ENCODE measurements around the gene CHPT1.
"Not testable (repeated sequence)": the region's sequence is repeated elsewhere in the genome, so short reads cannot be mapped to it uniquely, and the experiment has no call there.

CHPT1 gene

DNA sequence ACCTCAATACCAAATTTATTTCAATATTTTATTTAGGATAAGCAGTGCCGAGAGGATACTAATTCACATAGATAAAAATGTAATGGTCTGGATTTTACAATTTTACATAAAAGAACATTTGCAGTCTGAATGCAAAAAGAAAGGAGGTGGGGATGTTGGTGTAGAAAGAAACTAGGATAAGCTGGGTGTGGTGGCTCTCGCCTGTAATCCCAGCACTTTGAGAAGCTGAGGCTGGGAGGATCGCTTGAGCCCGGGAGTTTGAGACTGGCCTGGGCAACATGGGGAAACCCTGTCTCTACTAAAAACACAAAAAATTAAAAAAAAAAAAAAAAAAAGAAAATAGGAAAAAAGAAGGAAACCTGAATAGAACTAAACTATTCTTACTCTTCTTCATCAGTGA, 25.0 kb downstream of the CHPT1 start:
- no peak for DNase-seq (ENCODE audit: low spot score)

DNA sequence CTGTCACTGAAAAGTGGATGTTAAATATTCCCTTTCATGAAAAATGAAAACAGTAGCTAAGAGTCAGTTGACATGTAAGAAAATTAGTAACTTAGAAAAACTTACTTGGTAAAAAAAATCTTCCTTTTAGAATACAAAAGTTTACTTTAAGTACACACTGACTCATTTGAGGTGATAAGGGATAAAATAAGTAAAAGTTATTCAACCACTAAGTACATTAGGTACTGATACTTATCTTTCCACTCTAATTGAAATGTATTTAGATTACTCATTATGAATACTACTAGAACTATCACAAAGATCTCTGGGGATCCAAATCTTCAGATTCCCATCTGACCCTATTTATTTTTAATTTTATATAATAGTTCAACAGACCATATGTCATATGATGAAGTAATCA, 29.7 kb downstream of the CHPT1 start:
- no peak for DNase-seq (ENCODE audit: low spot score)

DNA sequence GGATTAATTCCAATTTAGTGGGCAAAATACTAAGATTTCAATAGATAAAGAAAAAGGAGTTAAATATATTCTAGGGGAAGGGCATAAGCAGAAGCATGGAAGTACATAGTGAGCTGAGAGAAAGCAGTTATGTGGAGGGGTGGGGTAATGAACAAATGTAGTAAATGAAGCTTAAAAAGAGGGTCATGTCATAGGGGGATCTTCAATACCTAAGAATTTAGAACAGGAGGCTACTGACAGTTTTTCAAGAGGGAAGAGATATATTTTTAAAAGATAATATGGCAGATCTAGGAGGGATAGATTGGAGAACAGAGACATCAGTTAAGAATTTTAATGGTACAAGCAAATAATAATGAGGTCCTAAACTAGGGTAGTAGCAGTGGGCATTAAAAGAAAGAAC, 32.4 kb downstream of the CHPT1 start:
- DNase-seq (ENCODE audit: low spot score), result no peak

DNA sequence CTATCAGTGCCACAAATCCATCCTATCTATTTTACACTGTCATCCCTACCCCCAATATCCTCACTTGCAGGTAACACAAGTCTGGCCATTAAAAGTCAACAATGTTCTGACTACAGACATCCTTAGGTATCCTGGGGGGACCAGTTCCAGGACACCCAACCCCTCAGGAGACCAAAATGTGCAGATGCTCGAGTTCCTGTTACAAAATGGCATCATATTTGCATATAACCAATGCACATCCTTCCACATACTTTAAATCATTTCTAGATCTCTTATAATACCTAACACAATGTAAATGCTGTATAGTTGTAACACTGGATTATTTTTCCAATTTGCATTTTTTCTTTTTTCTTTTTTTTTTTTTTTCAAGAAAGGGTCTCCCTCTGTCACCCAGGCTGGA, 34.9 kb downstream of the CHPT1 start:
- no peak for DNase-seq (ENCODE audit: low spot score)

DNA sequence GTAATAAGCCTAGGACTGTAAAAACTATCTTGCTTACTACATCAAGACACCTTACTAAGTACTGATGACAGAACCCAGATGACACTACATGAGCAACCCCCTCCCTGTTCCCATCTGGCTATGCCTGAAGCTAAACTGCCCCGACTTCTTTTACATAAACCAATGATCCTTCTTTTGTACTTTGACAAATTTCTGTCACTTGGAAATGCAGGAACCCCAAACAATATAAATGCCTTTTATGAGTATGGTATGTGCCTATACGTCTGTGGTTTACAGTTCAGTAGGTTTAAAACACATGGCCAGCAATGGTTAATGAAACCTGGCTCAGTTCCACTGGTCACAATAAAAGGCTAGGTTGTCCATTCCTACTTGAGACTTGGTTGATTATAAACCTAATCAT, 35.7 kb downstream of the CHPT1 start:
- DNase-seq (ENCODE audit: low spot score), result no peak

DNA sequence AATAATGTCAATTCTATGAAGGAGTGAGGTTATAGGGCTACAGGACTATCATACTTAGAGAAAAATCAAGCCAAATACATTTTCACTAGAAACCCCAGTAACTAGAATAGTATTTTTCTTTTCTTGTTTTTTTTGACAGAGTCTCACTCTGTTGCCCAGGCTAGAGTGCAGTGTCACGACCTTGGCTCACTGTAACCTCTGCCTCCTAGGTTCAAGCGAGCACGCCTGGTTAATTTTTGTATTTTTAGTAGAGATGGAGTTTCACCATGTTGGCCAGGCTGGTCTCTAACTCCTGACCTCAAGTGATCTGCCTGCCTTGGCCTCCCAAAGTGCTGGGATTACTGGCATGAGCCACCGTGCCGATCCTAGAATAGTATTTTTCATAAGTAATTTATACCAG, 37.0 kb downstream of the CHPT1 start:
- not testable (repeated sequence) for DNase-seq (ENCODE audit: low spot score)

DNA sequence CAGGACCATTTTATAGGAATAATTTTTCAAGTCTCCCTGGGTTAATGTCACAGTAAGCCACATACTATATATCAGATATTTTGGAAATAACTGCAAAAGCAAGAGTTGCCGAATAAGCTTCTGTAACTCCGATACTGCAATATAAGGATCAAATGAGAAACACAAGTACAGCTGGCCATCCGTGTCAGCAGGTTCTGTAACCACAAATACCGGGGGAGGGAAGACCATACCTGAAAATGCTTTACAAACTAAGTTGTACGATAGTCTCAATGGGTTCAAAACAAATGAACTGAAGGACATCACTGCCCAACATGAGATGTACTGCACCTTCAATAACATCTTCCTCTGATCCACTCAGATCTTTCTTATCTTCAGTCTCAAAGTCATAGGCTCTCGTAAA, 40.0 kb downstream of the CHPT1 start:
- no peak for DNase-seq (ENCODE audit: low spot score)

DNA sequence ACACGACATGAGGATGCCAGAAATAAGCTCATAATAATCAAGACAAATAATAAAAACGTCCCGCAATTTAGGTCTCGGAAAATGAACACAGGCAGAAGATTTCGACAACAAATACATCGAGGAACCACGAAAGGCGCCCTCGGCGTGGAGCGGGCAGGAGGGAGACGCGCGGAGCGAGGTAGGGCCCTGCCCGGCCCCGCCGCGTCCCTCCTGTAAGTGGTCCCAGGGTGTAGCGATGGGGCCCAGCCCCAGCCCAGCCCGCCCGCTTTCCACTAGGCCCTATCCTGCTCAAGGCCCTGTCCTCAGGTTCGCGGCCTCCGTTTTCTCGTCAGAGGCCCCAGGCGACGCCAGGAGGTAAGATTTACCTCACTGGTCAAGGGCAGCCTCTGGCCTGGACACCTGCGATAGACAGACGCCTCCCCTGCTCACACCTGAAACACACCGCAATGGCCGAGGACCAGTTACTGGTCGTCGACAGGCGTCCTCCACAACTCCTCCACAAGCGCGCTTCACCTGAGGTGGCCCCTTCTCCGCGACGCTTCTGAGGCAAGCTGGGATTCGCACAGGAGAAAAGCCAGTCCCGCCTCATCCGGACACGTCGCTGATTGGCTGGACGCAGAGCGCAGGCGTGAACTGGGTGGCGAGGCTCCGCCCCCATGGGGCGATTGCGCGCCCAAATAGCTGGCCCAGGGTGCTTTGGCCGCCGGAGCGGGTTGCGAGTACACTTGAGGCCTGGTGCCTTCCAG, 41.7 kb downstream of the CHPT1 start, which contains the start of gene SYCP3:
TSS of gene SYCP3 (minus strand) at position 543 of the 746 bp plus-strand sequence. CDS start 1,527 bp downstream, outside the sequence.
- DNase-seq (ENCODE audit: low spot score), result no peak

DNA sequence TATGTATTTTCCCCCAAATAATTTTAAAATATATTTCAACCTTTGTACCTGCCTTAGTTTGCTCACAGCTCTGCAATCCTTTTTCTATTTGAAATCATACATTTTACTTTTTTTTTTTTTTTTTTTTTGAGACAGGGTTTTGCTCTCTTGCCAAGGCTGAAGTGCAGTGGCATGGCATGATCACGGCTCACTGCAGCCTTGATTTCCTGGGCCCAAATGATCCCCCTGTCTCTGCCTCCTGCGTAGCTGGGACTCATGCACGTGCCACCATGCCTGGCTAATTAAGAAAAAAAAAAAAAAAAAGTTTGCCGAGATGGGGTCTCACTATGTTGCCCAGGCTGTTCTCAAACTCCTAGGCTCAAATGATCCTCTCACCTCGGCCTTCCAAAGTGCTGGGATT, 43.1 kb downstream of the CHPT1 start:
- no peak for DNase-seq (ENCODE audit: low spot score)

DNA sequence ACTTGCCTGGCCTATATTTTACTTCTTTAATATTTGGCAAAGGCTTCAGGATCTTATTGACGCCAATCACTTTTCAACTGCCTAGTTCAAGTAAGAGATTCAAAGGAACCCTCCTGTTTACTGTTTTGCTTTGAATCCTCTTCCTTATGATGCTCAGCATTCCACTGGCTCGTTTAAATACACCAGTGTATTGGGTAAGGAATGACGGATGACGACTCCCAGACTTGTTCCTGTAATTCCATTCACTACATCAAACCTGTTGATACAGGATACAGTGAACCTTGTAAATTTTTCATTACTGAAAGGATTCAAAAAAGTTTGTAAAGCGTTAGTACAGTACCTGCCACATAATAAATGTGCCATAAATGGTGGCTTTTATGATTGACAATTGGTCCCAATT, 43.5 kb downstream of the CHPT1 start:
- DNase-seq (ENCODE audit: low spot score), result no peak

DNA sequence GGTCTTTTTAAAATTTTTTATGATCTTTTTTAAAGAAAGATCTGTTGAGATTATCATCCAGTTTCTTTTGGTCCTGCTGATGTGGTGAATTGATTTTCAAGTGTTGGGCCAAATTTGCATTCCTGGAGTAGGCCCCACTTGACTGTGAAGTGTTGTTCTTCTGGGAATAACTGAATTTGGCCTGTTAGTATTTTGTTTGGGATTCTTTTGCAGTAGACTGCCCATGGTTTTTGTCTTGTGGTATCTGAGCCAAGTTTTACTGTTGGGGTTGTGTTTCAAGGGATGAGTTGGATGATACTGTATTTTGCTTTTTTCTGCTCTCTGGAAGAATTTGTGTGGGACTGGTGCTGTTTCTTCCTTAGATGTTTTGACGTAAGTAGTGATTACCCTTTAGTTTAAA, 45.8 kb downstream of the CHPT1 start:
- DNase-seq (ENCODE audit: low spot score), result no peak

DNA sequence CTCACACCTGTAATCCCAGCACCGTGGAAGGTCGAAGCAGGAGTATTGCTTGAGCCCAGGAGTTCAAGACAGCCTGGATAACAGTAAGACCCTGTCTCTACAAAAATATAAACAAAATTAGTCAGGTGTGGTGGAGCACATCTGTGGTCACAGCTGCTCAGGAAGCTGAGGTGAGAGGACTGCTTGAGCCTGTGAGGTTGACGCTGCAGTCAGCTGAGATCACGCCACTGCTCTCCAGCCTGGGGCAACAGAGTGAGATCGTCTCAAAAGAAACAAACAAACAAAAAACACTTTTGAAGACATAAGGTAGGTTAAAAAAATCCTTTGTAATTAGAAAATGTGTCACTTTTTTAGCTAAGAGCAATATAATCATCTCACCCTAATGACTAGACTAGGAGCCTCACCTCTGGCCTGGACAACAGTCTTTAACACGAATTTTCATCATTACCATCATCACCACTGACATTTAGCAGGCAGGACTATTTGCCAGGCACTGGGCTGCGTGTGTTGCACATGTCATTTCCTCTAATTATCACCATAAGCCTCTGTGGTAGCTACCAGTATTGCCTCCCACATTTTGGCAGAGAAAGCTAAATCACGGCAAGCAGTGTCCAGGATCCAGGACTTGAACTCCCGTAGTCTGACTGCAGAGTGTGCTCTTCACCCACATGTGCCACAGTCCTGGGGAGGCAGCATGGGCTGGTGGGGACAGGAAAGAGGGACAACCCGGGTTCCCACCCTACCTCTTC, 46.5 kb downstream of the CHPT1 start:
- no peak for DNase-seq (ENCODE audit: low spot score)

DNA sequence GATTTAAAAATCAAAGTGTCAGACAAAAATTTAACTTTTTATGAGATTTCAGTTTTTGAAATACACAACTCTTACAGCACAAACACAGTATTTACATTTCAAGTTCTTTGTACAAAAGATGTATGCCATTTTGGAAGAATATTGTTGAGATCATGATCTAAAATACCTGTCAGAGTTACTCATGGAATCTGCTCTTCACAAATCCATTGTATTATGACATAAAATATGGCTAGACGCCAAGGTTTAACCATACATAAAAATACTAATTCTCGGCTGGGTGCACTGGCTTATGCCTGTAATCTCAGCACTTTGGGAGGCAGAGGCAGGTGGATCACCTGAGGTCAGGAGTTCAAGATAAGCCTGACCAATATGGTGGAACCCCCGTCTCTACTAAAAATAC, 48.0 kb downstream of the CHPT1 start:
- DNase-seq (ENCODE audit: low spot score), result no peak

DNA sequence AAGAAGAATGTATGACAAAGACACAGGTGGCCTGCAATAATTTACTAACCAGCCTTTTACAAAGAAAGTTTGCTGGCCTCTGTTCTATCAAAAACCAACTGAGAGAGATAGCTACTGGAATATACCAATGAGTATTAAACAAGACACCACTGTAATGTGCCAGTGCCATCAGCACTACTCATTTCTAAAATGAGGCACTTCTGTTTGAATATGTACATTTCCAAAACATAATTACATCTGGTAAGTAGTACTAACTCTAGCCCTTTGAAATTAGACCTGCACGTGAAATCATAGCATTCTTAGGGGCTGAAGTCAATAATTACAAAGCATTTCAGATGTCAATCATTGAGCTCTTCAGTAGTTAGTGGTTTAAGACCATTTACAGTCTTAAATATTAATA, 48.8 kb downstream of the CHPT1 start:
- no peak for DNase-seq (ENCODE audit: low spot score)

DNA sequence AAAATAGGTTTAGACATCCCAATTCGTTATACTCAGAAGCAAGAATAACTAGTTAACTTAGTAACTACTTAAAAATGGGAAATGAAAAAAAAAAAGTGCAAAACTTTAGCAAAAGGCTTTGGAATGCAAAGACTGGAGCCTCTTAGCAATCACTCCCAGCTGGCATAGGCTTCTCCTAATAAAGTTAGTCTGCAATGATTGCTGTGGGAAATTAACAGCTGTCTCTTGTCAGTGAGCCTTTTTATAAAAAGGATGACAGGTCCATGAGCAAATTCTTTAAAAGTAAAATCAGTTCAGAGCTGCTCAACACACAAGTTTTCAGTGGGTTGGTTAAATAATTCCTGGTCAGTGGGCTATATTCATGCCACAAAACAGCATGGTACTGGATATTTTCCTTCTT, 49.2 kb downstream of the CHPT1 start:
- DNase-seq (ENCODE audit: low spot score), result no peak

DNA sequence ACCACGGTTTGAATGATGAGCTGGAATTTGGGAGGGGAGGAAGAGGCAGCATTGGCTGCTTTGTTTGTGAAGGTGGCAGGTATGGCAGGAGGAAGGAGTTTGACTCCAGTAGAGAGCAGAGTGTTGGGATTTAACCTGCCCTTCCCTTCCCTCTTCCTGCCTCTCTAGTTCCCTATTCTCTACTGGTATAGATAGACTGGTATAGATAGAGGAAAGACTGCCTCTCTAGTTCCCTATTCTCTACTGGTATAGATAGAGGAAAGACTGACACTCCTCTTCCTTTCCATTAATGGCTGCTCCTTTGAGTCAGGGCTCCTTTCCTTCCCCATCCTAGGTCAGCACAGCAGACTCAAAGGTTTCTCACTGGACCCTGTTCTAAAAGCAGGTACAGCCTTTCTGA, 50.3 kb downstream of the CHPT1 start:
- DNase-seq (ENCODE audit: low spot score), result no peak

DNA sequence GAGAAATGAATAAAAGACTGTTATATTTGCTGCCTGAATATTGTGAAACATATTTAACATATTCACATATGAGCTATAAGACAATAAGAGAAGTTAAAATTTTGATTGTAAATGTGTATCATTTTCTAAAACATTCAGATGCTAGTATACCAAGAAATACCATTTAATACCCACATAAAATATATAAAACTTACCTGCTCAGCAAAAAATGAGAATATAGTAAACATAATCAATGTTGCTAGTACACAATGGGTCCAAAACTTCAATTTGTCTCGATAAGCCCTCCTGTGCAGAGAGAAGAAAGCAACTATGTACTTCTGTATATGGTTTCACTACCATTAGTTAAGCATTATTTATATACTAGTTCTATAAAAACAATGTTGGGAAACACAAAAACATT, 51.5 kb downstream of the CHPT1 start:
- DNase-seq (ENCODE audit: low spot score), result no peak

DNA sequence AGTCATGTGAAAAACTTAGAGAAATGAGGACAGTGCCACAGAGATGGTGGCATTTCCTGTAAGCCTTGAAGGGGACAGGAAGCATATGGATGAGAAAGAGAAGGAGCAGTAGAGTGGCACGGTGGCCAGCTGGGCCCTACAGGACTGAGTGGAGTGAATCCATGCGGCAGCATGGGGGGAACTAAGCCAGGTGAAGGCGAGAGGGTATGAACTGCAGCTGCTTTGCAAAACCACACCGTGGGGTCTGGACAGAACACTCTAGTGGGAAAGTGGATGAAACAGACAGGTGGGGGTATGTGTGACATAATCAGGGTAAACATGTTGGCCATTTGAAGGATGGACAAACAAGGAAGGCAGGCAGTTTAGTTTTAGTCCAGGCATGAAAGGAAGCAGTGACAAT, 52.2 kb downstream of the CHPT1 start:
- DNase-seq (ENCODE audit: low spot score), result no peak

DNA sequence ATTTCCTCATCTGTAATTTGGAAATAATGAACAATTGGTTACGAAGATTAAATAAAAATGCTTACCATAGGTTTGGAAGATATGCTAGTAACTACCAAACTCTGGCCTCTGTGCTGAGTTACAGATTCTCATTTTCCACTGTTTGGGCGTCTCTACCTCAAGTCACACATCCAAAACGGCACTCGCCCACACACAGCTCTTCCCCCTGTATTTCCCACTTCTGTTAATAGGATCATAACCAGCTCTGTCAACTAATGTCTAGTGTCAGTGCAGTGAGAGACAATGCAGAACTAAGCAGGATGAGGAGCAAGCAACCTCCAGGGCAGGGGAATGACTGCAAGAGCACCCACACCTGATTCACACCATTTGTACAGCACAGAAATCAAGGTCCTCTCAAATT, 52.7 kb downstream of the CHPT1 start:
- no peak for DNase-seq (ENCODE audit: low spot score)

DNA sequence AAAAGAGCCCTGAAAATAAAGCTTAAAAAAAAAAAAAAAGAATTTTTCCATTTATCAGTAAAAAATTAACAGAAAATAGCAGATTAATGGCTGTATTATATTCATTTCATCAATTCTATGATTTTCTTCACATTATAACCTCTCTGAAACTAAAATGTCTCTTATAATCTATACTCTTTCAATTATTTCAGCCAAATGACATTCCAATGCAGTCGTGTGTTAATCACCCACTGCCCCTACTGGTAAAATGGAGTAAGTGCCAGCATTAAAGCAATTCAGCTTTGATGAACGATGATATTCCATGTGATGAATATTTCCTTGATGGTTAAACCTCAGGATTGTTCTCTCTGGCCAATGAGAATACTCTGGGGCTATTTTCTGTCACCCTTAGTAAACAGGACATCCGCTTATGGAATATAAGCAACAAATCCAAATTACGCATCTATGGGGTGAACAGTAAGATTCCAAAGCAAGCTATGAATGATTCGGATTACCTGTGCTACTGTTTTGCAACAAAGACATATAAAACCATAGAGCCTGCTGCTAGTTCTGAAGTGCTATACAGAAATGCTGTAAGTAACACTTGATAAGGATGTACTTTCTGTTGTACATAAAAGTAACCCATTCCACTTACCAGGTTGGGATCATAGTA, 62.1 kb downstream of the CHPT1 start:
- DNase-seq (ENCODE audit: low spot score), result peak; percentile 63

DNA sequence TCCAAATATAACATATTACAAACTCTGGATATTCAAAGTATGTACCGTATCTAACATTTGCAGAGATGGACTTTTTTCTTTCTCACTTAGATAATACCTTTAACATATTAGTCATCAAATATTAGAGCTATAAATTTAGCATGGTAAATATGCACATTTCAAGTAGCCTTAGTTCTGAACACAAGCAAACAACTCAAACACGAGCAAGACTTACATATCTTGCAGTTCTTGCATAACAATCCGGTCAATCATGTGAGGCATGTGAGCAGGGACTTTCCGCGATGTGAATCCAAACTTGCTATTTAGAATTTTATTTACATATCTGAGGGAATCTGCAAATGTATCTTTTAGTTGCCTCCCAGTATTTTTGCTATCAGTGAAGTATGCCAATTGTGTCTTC, 63.9 kb downstream of the CHPT1 start:
- DNase-seq (ENCODE audit: low spot score), result no peak

DNA sequence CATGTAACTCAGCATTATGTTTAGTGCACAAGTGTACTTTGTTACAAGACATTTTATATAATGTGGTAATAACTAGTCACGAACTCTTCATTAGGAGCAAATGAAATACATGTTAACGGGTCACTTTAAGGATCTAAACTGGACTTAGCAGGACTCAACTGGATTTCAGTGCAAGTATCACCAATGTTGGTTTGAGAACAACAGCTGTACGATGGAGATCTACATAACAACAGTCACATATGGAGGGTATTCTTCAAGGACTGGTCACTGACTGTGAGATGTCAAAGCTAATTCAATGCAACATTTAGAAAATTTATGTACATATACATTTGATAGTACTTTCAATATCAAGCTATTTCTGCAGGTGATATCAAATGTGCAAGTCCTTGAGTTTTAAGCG, 64.3 kb downstream of the CHPT1 start:
- DNase-seq (ENCODE audit: low spot score), result no peak

DNA sequence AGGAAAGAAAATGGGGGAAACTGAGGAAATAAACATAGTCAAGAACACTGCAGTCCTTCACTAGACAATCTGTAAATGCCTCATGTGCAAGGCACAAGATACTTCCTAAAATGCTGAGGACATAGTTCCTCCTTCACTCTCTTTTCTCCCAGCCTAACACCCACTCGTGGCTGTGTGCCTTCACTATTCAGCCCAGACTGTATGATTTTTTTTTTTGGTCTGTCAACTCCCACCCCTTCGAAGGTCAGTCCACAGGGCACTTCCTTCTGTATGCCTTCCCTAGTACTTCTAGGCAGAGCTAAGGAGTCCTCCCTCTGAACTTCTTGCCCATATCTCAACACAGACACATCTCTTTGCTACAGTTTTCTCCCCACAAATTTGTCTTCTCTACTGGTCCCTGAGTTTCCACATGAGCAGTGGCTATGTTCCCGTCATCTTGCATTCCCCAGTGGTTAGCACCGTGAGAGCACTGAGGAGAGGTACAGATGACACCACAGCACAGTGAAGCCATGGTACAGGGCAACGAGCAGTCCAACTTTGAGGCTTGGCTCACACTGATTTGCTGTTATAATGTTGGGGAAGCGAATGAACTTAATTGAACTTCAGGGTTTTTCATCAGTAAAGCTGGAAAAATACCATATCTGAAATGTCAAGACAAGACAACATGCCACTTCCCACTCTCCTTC, 65.9 kb downstream of the CHPT1 start:
- no peak for DNase-seq (ENCODE audit: low spot score)
